Measurements from ENCODE around the gene MLXIP.

The MLXIP gene

GRCh38 chr12:122090759-122091515 lies 12.4 kb downstream of the MLXIP start:
- H3K9me3 ChIP-seq (ENCODE audit: control insufficient read depth, insufficient read depth, low read depth, low read length), result no peaks in the 10 kb centered on the region
- peaks cover 2% of the 10 kb centered on the region; the same call in 1 of the 2 replicates for H3K4me1 ChIP-seq (ENCODE audit: control insufficient read depth, insufficient read depth, low read length)
- TF ChIP-seq SCRT2 (tag by site-specific recombination; IDR thresholded peaks at IDR 0.05) (no peak), ZNF777 (tag by site-specific recombination; IDR thresholded peaks at IDR 0.05; ENCODE audit: borderline replicate concordance) (no peak), ZNF214 (tag by site-specific recombination; IDR thresholded peaks at IDR 0.05; ENCODE audit: borderline replicate concordance) (no peak), WT1 (tag by site-specific recombination; IDR thresholded peaks at IDR 0.05) (no peak), ZNF155 (tag by site-specific recombination; IDR thresholded peaks at IDR 0.05) (no peak), ZSCAN16 (tag by site-specific recombination; IDR thresholded peaks at IDR 0.05) (no peak), SETDB1 (IDR thresholded peaks at IDR 0.05; ENCODE audit: insufficient read length, low read length) (no peak), RBAK (tag by site-specific recombination; IDR thresholded peaks at IDR 0.05) (no peak), ZNF324 (tag by site-specific recombination; IDR thresholded peaks at IDR 0.05) (no peak), ZNF184 (tag by site-specific recombination; IDR thresholded peaks at IDR 0.05) (no peak), ZNF560 (tag by site-specific recombination; IDR thresholded peaks at IDR 0.05; ENCODE audit: borderline replicate concordance) (no peak), KLF9 (tag by site-specific recombination; IDR thresholded peaks at IDR 0.05; ENCODE audit: low read depth) (no peak), ZNF701 (tag by site-specific recombination; IDR thresholded peaks at IDR 0.05) (no peak), ZNF658 (tag by site-specific recombination; IDR thresholded peaks at IDR 0.05) (no peak), ZFP3 (tag by site-specific recombination; IDR thresholded peaks at IDR 0.05; ENCODE audit: low read depth) (no peak), ZNF623 (tag by site-specific recombination; IDR thresholded peaks at IDR 0.05) (no peak), BCL11A (tag by site-specific recombination; IDR thresholded peaks at IDR 0.05; ENCODE audit: low read depth) (no peak)
- TF ChIP-seq, protein P1, sequence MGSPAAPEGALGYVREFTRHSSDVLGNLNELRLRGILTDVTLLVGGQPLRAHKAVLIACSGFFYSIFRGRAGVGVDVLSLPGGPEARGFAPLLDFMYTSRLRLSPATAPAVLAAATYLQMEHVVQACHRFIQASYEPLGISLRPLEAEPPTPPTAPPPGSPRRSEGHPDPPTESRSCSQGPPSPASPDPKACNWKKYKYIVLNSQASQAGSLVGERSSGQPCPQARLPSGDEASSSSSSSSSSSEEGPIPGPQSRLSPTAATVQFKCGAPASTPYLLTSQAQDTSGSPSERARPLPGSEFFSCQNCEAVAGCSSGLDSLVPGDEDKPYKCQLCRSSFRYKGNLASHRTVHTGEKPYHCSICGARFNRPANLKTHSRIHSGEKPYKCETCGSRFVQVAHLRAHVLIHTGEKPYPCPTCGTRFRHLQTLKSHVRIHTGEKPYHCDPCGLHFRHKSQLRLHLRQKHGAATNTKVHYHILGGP (tag by site-specific recombination; IDR thresholded peaks at IDR 0.05), result no peak
- TF ChIP-seq, protein P2, sequence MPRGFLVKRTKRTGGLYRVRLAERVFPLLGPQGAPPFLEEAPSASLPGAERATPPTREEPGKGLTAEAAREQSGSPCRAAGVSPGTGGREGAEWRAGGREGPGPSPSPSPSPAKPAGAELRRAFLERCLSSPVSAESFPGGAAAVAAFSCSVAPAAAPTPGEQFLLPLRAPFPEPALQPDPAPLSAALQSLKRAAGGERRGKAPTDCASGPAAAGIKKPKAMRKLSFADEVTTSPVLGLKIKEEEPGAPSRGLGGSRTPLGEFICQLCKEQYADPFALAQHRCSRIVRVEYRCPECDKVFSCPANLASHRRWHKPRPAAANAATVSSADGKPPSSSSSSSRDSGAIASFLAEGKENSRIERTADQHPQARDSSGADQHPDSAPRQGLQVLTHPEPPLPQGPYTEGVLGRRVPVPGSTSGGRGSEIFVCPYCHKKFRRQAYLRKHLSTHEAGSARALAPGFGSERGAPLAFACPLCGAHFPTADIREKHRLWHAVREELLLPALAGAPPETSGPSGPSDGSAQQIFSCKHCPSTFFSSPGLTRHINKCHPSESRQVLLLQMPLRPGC (tag by site-specific recombination; IDR thresholded peaks at IDR 0.05), result no peak
- POLR2A ChIA-PET, result interaction anchor here (0.5 to 1.0 kb wide), 2 partner anchors 13 to 176 kb away, joined by 3 to 5 read pairs; partner anchors contain the start of gene MLXIP
- no peak overlapping the region for H3K4me3 ChIP-seq (ENCODE audit: low read depth, low read length)
- no peak overlapping the region for H3K27ac ChIP-seq (ENCODE audit: extremely low read depth, low read depth, low read length)
- CTCF ChIA-PET, result interaction anchor here (0.9 to 1.7 kb wide), 3 partner anchors 9 to 32 kb away, joined by 3 to 7 read pairs (median 4); no protein-coding TSS in a partner anchor
- peaks cover 0 to 20% of the 10 kb centered on the region in 2 experiments; a peak in 2 of 3 replicates for H3K36me3 ChIP-seq (ENCODE audit: control insufficient read depth in 2 of 2, insufficient read depth in 1 of 2, low read length in 2 of 2)

DNA sequence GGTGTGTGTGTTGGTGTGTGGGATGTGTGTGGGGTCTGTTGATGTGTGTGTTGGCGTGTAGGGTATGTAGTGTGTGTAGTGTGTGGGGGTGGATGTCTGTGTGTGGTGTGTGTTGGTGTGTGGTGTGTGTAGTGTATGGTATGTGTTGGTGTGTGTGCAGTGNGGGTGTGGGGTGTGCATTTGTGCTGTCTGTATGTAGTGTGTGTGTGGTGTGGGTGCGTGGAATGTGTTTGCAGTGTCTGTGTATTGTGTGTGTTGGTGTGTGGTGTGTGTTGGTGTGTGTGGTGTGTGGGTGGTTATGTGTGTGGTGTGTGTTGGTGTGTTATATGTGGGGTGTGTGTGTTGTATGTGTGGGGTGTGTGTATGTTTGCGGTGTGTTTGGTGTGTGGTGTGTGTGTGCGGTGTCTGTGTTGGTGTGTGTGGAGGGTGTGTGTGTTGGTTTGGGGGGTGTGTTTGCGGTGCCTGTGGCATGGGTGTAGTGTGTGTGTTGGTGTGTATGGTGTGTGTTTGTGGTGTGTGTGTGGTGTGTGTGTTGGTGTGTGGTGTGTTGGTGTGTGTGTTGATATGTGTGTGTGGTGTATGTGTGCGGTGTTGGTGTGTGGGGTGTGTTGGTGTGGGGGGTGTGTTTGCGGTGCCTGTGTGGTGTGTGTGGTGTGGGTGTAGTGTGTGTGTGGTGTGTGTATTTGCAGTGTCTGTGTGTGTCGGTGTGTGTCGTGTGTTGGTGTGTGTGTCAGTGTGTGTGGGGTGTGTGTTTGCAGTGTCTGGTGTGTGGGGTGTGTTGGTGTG lies 14.7 kb downstream of the MLXIP start:
- H3K27ac ChIP-seq (ENCODE audit: extremely low read depth, low read depth, low read length), result no peak overlapping the region
- CTCF ChIA-PET, result no interaction called here
- TF ChIP-seq FEZF1 (tag by site-specific recombination; IDR thresholded peaks at IDR 0.05) (no peak), ATF2 (tag by site-specific recombination; IDR thresholded peaks at IDR 0.05; ENCODE audit: low read depth) (no peak), ZBTB26 (tag by site-specific recombination; optimal IDR thresholded peaks at IDR 0.05) (no peak)
- TF ChIP-seq, protein P3, sequence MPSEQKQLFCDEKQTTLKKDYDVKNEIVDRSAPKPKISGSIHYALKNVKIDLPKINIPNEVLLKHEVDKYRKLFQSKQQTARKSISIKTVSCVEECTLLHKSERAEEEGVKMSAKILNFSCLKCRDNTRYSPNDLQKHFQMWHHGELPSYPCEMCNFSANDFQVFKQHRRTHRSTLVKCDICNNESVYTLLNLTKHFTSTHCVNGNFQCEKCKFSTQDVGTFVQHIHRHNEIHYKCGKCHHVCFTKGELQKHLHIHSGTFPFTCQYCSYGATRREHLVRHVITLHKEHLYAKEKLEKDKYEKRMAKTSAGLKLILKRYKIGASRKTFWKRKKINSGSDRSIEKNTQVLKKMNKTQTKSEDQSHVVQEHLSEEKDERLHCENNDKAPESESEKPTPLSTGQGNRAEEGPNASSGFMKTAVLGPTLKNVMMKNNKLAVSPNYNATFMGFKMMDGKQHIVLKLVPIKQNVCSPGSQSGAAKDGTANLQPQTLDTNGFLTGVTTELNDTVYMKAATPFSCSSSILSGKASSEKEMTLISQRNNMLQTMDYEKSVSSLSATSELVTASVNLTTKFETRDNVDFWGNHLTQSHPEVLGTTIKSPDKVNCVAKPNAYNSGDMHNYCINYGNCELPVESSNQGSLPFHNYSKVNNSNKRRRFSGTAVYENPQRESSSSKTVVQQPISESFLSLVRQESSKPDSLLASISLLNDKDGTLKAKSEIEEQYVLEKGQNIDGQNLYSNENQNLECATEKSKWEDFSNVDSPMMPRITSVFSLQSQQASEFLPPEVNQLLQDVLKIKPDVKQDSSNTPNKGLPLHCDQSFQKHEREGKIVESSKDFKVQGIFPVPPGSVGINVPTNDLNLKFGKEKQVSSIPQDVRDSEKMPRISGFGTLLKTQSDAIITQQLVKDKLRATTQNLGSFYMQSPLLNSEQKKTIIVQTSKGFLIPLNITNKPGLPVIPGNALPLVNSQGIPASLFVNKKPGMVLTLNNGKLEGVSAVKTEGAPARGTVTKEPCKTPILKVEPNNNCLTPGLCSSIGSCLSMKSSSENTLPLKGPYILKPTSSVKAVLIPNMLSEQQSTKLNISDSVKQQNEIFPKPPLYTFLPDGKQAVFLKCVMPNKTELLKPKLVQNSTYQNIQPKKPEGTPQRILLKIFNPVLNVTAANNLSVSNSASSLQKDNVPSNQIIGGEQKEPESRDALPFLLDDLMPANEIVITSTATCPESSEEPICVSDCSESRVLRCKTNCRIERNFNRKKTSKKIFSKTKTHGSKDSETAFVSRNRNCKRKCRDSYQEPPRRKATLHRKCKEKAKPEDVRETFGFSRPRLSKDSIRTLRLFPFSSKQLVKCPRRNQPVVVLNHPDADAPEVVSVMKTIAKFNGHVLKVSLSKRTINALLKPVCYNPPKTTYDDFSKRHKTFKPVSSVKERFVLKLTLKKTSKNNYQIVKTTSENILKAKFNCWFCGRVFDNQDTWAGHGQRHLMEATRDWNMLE (tag by site-specific recombination; conservative IDR thresholded peaks at IDR 0.05; ENCODE audit: low read depth), result no peak

More for the DNA sequence above, 14.7 kb downstream of the MLXIP start:
- Histone ChIP-seq H3K36me3 (ENCODE audit: control insufficient read depth in 2 of 2, insufficient read depth in 1 of 2, low read length in 2 of 2) (peaks cover 0 to 7% of the 10 kb centered on the region in 2 experiments; a peak in 2 of 3 replicates), H3K4me3 (ENCODE audit: low read depth, low read length) (no peak overlapping the region), H3K4me1 (ENCODE audit: control insufficient read depth, insufficient read depth, low read length) (peaks cover 8% of the 10 kb centered on the region), H3K9me3 (ENCODE audit: control insufficient read depth, insufficient read depth, low read depth, low read length) (no peaks in the 10 kb centered on the region)
- POLR2A ChIA-PET, result no interaction called here

All from HEK293 (cell line).